DMS153 treated with DMSO at 0.1 percent for 48 hours (cell line): Measurements from ENCODE around the gene STARD10.
A peak's percentile ranks its signal among the peaks of the same experiment; 100 is the strongest.

Experiments
- DNase-seq: peaks from one replicate; lab custom pipeline; 2025; ENCODE audit not compliant: unreplicated experiment; lab: John Stamatoyannopoulos, UW

The STARD10 gene

DNA sequence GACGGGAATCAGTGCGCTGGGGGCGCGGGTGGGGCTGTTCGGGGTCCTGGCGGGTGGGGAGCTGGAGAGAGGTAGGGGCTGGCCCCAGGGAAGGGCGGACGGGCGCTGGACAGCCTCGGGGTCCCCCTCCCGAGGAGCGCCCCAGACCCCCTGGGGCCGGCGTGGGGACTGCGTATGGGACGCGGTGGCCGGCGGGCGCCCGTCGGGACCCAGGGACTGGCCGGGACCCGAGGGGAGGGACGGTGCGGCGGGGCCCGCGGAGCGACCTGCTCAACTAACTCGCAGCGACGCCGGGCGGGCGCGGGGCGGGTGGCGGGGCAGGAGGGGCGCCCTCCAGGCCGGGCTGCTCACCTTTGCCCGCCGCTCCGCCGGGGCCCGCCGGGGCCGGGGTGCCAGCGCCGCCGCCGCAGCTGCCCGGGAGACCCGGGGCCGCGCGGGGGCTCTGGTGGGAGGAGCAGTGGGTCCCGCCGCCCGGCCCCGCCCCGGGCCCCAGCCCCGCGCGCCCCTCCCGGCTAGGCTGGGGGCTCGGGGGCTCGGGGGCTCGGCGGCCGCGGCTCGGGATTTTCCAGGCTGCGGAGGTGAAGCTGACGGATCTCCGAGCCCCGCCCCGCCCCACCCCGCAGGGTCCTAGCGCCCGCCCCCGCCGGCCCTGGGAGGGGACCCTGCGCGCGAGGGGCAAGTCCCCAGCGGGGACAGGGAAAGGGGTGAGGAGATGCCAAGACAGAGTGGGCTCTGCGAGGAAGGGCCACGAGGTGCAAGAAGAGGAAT is 12.3 kb downstream of the STARD10 start:
- no peak for DNase-seq

DNA sequence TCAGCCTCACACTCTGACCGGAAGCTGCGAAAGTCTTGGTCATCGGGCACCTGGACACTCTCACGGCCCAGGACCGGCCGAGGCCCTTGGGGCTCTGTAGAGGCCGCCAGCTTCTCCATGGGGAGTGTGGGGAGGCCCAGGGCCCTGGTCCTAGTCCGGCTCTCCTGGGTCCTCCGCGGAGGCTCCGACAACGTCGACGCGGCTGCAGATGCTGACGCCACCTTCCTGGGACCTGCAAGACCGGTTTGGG is 12.9 kb downstream of the STARD10 start:
- DNase-seq: peak; percentile 21

GRCh38 chr11:72780296-72781062 is 13.4 kb downstream of the STARD10 start:
- no peak for DNase-seq

DNA sequence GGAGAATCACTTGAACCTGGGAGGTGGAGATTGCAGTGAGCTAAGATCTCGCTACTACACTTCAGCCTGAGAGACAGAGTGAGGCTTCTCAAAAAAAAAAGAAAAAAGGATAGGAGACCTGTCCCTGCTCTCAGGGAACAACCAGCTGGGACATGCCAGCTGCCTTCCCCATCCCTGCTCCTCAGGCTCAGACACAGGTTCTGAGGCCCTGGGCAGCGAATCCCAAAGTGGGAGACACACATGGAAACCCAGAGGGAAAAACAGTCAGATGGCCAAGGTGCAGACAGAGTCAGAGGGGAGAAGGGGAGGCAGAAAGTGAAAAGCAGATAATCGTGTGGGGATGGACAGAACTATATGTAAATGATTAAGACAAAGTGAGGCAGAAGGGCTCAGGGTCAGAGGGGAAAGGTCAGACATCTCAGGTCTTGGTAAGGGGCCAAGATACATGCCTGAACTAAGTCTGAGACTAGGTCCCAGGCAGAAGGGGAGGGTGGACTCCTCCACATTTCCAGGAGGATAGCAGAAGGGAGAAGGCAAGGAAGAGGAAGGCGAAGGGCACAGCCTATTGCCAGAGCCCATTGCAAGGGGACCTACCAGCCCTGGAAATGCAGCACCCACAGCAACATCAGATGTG is 14.2 kb downstream of the STARD10 start:
- DNase-seq: no peak

DNA sequence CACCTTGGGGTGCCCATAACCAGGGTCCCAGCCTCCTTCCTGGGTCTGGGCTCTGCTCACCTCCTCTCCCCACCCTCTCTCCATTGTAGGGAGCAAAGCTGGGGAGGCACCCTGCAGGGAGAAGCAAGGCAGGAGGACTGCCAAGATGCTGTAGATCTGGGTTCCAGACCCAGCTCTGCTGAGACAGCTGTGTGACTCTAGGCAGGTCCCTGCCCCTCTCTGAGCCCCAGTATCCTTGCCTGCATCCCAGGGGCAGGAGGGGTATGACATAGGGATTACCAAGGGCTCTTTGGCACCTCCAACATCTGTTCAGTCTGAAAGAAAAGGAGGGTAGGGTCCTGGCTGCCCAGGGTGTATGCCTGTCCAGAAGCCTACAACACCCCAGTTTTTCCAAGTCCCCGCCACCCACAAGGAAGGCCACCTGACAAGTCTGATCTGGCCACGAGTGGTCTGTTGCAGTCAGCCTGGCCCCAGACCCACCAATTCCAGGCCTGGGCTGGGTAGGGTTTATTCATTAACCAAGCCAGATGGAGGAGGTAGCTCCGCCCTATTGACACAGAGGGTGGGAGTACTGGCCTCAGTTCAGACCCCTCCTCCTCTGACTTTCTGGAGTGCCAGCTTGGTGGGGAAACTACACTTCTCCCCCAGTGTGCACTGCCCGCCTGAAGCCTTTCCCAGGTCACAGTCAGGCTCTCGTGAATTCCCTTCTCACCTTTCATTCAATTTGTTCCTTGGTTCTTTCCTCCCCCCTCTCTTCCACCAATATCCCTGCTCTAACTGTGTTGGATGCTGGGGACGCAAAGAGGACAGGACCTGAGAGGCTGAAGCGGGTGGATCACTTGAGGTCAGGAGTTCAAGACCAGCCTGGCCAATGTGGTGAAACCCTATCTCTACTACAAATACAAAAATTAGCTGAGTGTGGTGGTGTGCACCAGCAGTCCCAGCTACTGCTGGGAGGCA is 15.0 kb downstream of the STARD10 start:
- DNase-seq: no peak

DNA sequence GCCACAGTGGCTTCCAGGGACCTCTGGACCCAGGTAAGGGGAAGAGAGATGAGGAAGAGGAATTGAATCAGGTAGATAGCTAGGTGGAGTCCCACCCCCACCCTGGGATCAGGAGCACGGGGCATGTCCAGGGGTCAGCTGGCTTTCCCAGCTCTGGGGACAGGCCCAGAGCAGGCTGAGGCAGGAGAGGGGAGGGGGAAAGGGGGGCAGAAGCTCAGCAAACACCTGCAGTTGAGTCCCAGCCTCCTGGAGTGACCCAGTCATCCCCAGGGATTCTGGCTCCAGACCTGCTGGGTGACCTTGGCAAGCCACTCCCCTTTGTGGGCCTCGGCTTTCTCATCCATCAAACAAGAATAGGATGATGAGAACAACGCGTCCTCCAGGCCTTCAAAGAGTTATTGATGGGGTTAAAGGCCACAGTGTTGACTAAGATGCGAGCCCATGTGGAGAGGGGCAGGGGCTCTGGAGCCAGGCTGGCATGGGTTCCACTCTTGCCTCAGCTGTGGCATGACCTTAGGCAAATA is 16.0 kb downstream of the STARD10 start:
- no peak for DNase-seq

GRCh38 chr11:72776844-72777754 is 16.7 kb downstream of the STARD10 start:
- no peak for DNase-seq

DNA sequence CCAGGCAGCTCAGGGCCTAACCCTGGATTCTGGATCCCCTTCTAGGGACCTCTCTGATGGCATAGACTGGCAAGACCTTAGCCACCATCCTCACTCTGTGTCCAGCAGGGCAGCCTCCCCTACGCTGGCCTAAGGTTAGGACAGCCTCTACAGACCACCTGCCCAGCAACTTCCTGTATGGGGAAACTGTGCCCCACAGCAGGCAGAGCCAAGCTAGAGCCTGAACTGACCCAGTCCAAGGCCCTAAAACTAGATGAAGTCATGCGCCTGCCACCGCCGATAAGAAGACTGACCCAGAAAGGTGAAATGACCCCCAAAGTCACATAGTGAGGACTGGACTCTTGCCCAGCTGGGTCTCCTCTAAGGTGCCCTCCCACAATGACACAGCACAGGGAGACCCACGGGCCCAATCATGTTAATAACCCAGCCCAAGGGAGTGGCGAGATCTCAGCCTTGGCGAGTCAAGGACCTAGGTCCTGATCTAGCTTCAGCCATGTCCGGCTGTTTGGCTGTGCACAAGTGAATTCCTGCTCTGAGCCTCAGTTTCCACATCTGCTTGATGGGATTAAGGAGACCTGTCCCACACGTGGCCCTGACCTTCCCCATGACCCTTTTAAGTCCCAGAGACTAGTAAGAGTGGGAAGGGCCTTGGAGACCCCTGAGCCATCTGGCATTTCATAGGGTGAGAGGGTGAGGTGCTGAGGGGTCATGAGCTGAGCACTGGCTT is 17.6 kb downstream of the STARD10 start:
- DNase-seq: no peak

DNA sequence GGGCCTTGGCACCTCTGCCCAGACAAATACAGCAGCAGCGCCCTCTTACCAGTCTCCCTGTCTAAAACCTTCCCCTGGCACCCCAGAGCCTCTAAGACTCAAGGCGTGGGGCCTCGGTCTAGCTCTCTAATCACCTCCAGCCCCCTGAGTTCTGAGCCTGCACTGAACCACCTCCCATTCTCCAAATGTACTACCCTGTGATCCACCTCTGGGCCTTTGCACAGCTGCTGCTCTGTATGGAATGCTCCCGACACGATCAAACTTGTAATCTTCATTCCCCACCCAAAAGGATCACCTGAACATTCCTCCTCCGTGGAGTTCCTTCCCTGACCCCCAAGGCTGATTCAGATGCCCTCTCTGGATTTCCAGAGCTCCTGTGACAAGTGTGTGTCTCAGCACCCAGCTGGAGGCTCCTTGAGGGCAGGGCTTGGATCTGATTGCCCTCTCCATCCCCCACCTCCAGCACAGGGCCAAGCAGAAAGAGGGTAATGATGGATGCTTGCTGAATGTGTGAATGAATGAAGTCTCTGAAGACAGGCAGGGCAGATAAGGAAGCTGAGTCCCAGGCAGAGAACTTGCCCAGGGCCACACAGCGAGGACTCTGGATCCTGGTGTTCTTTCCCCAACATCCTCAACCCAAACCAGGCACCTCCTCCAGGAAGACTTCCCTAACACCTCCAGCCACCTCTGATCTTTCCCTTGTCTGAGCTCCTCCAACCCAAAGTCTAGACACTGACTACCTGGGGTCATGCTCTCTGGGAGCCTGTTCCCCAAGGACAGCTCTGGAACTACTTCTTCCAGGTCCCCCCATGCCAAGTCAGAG is 18.3 kb downstream of the STARD10 start:
- no peak for DNase-seq

- DNase-seq: no peak
Measured at GRCh38 chr11:72774499-72774898, 19.3 kb downstream of the STARD10 start.

DNA sequence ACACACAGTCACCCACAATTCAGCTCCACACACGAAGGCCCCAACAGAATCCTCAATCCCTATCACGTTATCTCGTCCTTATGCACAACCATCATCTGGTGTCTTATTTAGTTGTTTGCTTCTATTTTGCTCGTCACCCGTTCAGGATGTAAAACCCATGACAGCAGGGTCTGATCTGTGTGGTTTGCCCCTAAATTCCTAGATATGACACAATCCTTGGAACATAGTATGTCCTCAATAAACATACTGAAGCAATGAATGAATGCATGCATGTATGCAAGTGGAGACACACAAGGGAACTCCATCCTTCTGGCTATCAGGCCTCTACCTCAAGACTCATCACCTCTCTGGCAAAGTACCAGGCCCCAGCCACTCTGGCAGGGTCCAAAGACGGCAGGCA is 20.2 kb downstream of the STARD10 start:
- no peak for DNase-seq

- DNase-seq: no peak
Measured at GRCh38 chr11:72773291-72773690, 20.6 kb downstream of the STARD10 start.

- no peak for DNase-seq
Measured at GRCh38 chr11:72772059-72772458, 21.8 kb downstream of the STARD10 start.

DNA sequence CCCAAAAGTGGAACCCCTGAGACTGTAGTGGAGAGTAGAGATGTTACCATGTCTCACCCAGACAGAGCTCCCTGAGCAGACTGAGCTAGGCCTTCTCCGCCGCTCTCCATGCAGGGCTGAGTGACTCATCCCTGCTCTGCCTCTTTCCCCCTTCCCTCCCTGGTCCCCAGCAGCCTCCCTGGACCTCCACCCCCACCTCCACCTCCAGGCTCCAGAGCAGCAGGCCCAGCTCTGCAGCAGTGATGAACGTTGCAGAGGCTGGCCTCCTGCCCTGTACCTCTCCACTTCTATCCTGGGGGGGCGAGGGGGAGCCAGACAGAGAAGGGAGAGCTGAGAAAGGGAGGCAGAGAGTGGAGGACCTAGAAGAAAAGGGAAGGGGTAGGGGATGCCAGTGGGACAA is 22.3 kb downstream of the STARD10 start:
- DNase-seq: no peak

- DNase-seq: no peak
Measured at GRCh38 chr11:72770799-72771198, 23.0 kb downstream of the STARD10 start.

GRCh38 chr11:72769680-72770079 is 24.2 kb downstream of the STARD10 start:
- no peak for DNase-seq

DNA sequence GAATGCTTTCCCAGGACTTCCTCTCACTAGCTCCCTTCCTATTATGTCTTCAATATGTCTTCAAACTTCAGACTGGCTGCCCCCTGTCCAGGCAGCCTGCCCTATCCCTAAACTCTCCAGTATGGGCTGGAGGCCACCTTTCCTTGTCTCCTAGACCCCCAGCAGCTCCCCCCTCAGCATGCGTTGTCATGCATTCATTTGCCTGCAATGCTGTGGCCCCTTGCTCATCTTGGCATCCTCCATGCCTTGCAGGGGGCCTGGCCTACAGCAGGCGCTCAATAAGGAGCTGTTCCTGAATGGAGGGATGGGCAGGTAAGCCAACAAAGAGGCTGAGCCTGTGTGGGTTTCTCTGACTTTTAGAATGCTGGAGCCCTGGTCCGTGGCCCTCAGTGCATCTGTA is 25.3 kb downstream of the STARD10 start:
- no peak for DNase-seq
